H9 (cell line): ENCODE data around the gene KRT6B. TPM values are rescaled to one million over a fixed set of nuclear protein-coding genes. Genes with fewer than 3 reads are reported as not detected.

Experiments
- DNase-seq: peaks from one replicate; pipeline ENCODE4 v3.0.0-alpha.2; 2017
- H2AFZ ChIP-seq: one replicate; pipeline ENCODE4 v1.6.1; 2013; ENCODE audit warnings: mild to moderate bottlenecking, low read length, control low read depth, moderate library complexity
- H2AK5ac ChIP-seq: 2 replicates; pipeline ENCODE4 v1.6.1; 2013; ENCODE audit warnings: low read length, control low read depth, mixed read lengths; ENCODE audit not compliant: insufficient read length
- H2BK120ac ChIP-seq: one replicate; pipeline ENCODE4 v1.6.1; 2013; ENCODE audit warnings: low read depth, mild to moderate bottlenecking, low read length, control low read depth, inconsistent platforms; ENCODE audit not compliant: poor library complexity, severe bottlenecking
- H2BK12ac ChIP-seq: 2 replicates; pipeline ENCODE4 v1.6.1; 2013; ENCODE audit warnings: low read length, control low read depth, mixed read lengths, low read depth; ENCODE audit not compliant: insufficient read length
- H2BK15ac ChIP-seq: 2 replicates; pipeline ENCODE4 v1.6.1; 2013; ENCODE audit warnings: low read depth, low read length, control low read depth
- H2BK20ac ChIP-seq: one replicate; pipeline ENCODE4 v1.6.1; 2013; ENCODE audit warnings: low read depth, mild to moderate bottlenecking, low read length, control low read depth, inconsistent platforms; ENCODE audit not compliant: poor library complexity, severe bottlenecking
- H2BK5ac ChIP-seq: 2 replicates; pipeline ENCODE4 v1.6.1; 2013; ENCODE audit warnings: low read length, control low read depth, mixed read lengths; ENCODE audit not compliant: insufficient read length
- H3K14ac ChIP-seq: 2 replicates; pipeline ENCODE4 v1.6.1; 2013; ENCODE audit warnings: low read length, control low read depth; ENCODE audit not compliant: insufficient read depth
- H3K18ac ChIP-seq: 2 replicates; pipeline ENCODE4 v1.6.1; 2013; ENCODE audit warnings: low read depth, mild to moderate bottlenecking, mixed read lengths, low read length, control low read depth; ENCODE audit not compliant: insufficient read length
- H3K23ac ChIP-seq: 2 replicates; pipeline ENCODE4 v1.6.1; 2013; ENCODE audit warnings: low read length, control low read depth, mixed read lengths, low read depth; ENCODE audit not compliant: insufficient read length
- H3K23me2 ChIP-seq: 2 replicates; pipeline ENCODE4 v1.6.1; 2013; ENCODE audit warnings: low read depth, mild to moderate bottlenecking, mixed read lengths, low read length, control low read depth; ENCODE audit not compliant: insufficient read length, poor library complexity, severe bottlenecking
- H3K27ac ChIP-seq: 2 replicates; pipeline ENCODE4 v1.5.1; 2013; ENCODE audit warnings: low read length, control low read depth, mixed read lengths, low read depth; ENCODE audit not compliant: insufficient read length
- H3K27me3 ChIP-seq: 2 replicates; pipeline ENCODE4 v1.6.1; 2013; ENCODE audit warnings: low read length, control low read depth, inconsistent platforms; ENCODE audit not compliant: insufficient read depth
- H3K4ac ChIP-seq: 2 replicates; pipeline ENCODE4 v1.6.1; 2013; ENCODE audit warnings: low read depth, mild to moderate bottlenecking, control low read depth, inconsistent platforms, low read length, moderate library complexity
- H3K4me1 ChIP-seq: 2 replicates; pipeline ENCODE4 v1.6.1; 2013; ENCODE audit warnings: low read length, control low read depth, inconsistent platforms; ENCODE audit not compliant: insufficient read depth
- H3K4me2 ChIP-seq: 2 replicates; pipeline ENCODE4 v1.6.1; 2013; ENCODE audit warnings: low read length, control low read depth, mixed read lengths; ENCODE audit not compliant: insufficient read length, insufficient read depth
- H3K56ac ChIP-seq: 2 replicates; pipeline ENCODE4 v1.6.1; 2013; ENCODE audit warnings: low read depth, mild to moderate bottlenecking, mixed read lengths, low read length, control low read depth; ENCODE audit not compliant: insufficient read length
- H3K79me1 ChIP-seq: 2 replicates; pipeline ENCODE4 v1.6.1; 2013; ENCODE audit warnings: low read depth, mild to moderate bottlenecking, moderate library complexity, low read length, control low read depth, inconsistent platforms; ENCODE audit not compliant: insufficient read depth, poor library complexity, severe bottlenecking
- H3K79me2 ChIP-seq: 2 replicates; pipeline ENCODE4 v1.6.1; 2013; ENCODE audit warnings: low read length, control low read depth, inconsistent platforms; ENCODE audit not compliant: insufficient read depth
- H3K9ac ChIP-seq: 2 replicates; pipeline ENCODE4 v1.6.1; 2013; ENCODE audit warnings: low read length, control low read depth, mixed read lengths; ENCODE audit not compliant: insufficient read length; ENCODE audit errors: extremely low read depth
- H3K9me3 ChIP-seq: one replicate; pipeline ENCODE4 v1.6.1; 2013; ENCODE audit warnings: low read depth, low read length, inconsistent platforms; ENCODE audit not compliant: control insufficient read depth
- H3T11ph ChIP-seq: one replicate; pipeline ENCODE4 v1.6.1; 2013; ENCODE audit warnings: mild to moderate bottlenecking, low read length, control low read depth, inconsistent platforms
- H4K20me1 ChIP-seq: one replicate; pipeline ENCODE4 v1.6.1; 2013; ENCODE audit not compliant: control insufficient read depth, insufficient read length, insufficient read depth
- H4K5ac ChIP-seq: 2 replicates; pipeline ENCODE4 v1.6.1; 2013; ENCODE audit warnings: low read depth, mild to moderate bottlenecking, mixed read lengths, low read length, control low read depth; ENCODE audit not compliant: insufficient read length
- H4K8ac ChIP-seq: replicated peaks from 2 replicates; pipeline ENCODE4 v1.6.1; 2013; ENCODE audit warnings: low read length, control low read depth, mixed read lengths, low read depth; ENCODE audit not compliant: insufficient read length
- H4K91ac ChIP-seq: 2 replicates; pipeline ENCODE4 v1.6.1; 2013; ENCODE audit warnings: low read depth, mild to moderate bottlenecking, moderate library complexity, mixed read lengths, low read length, control low read depth; ENCODE audit not compliant: insufficient read length
- H3K27ac Mint-ChIP-seq, 3 experiments: 2 replicates in 2 of 3; 3 replicates in 1 of 3; pipeline ENCODE4 v1.8.0; 2020 to 2021; ENCODE audit warnings: mixed read lengths in 3 of 3, mild to moderate bottlenecking in 1 of 3, moderate library complexity in 1 of 3
- H3K27me3 Mint-ChIP-seq: 2 replicates; pipeline ENCODE4 v1.8.0; 2021; ENCODE audit warnings: low read depth, mild to moderate bottlenecking, moderate library complexity, mixed read lengths
- H3K36me3 Mint-ChIP-seq, 3 experiments: 2 replicates in 2 of 3; 3 replicates in 1 of 3; pipeline ENCODE4 v1.8.0; 2020 to 2021; ENCODE audit warnings: low read depth in 3 of 3, mixed read lengths in 3 of 3; ENCODE audit not compliant: insufficient read depth in 1 of 3
- H3K4me1 Mint-ChIP-seq, 2 experiments: 2 replicates each; pipeline ENCODE4 v1.8.0; 2020; ENCODE audit warnings: mixed read lengths in 2 of 2
- H3K4me3 Mint-ChIP-seq, 2 experiments: 2 replicates in 1 of 2; 3 replicates in 1 of 2; pipeline ENCODE4 v1.8.0; 2020 to 2021; ENCODE audit warnings: mild to moderate bottlenecking in 2 of 2, mixed read lengths in 2 of 2, moderate library complexity in 1 of 2
- H3K9me3 Mint-ChIP-seq, 2 experiments: 2 replicates in 1 of 2; 3 replicates in 1 of 2; pipeline ENCODE4 v1.8.0; 2020; ENCODE audit warnings: mild to moderate bottlenecking in 2 of 2, mixed read lengths in 2 of 2, moderate library complexity in 1 of 2
- CTCF ChIP-seq: fragments of 200-600 bp; sonication (generic); conservative IDR thresholded peaks from 3 replicates; pipeline ENCODE4 v1.8.0; 2021; ENCODE audit warnings: antibody characterized with exemption, mild to moderate bottlenecking
- WGBS: extraction: QIAGEN DNeasy Blood & Tissue Kit; methylation state at CpG from one replicate; pipeline ENCODE4 v1.1.7; 2013; ENCODE audit warnings: missing lambda C conversion rate, low lambda C conversion rate, mixed read lengths; ENCODE audit not compliant: insufficient read length; ENCODE audit errors: extremely low coverage; 5-methylcytosine and 5-hydroxymethylcytosine counted together
- total RNA-seq: library from RNA; stranded (reverse); gene quantifications from 2 replicates; pipeline ENCODE4 v1.2.1, GENCODE V29; 2021

Gene KRT6B
- total RNA-seq, 1 experiment from 2014 or later, result not detected

DNA sequence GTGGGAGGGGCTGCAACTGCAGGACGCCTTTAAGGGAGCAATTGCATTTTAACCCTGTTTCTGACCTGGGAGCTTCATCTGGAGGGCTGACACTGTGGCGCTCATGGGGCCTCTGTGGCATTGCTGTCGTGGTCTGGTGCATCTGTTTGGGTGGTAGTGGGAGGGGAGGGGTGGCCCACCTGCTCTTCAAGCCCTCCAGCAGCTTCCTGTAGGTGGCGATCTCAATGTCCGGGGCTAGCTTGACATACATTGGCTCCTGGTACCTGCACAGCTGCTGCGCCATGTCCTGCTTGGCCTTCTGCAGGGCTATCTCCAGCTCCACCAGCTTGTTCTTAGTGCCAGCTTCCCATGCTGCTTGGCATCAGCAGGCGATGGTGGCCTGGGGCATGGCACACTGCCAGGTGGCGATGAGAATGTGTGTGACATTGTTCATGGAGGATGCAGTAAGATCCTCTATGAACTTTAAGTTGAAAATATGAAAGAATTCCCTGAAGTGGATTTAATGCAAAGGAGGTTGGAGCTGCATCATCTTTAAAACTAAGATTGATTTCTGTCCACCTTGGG is 38.1 kb downstream of the KRT6B start:
- Histone ChIP-seq H2BK120ac (no peak overlapping the region), H2BK20ac (no peak overlapping the region), H3K14ac (no peak overlapping the region), H2BK12ac (no peak overlapping the region), H3K18ac (no peak overlapping the region), H2AK5ac (no peak overlapping the region), H3K4me2 (no peak overlapping the region), H3K23me2 (peaks cover 3% of the 10 kb centered on the region), H3K27me3 (no peaks in the 10 kb centered on the region), H4K91ac (no peak overlapping the region), H3K9me3 (no peaks in the 10 kb centered on the region), H2BK15ac (no peak overlapping the region), H4K8ac (no peak overlapping the region), H3T11ph (no peak overlapping the region), H3K79me2 (no peaks in the 10 kb centered on the region), H2AFZ (no peak overlapping the region), H4K20me1 (no peaks in the 10 kb centered on the region), H3K27ac (no peak overlapping the region), H4K5ac (no peak overlapping the region), H3K56ac (no peak overlapping the region), H3K9ac (no peak overlapping the region), H3K4me1 (no peaks in the 10 kb centered on the region), H3K23ac (no peak overlapping the region), H3K4ac (no peak overlapping the region), H3K79me1 (no peaks in the 10 kb centered on the region), H2BK5ac (no peak overlapping the region)
- Mint-ChIP-seq H3K36me3 (peaks cover 0 to 4% (median 0%) of the 10 kb centered on the region in 3 experiments; a peak in 2 of 7 replicates), H3K4me1 (peaks cover 8 to 9% of the 10 kb centered on the region in 2 experiments), H3K4me3 (no peak overlapping the region), H3K27ac (no peak overlapping the region), H3K27me3 (peaks cover 10% of the 10 kb centered on the region), H3K9me3 (peaks cover 5 to 7% of the 10 kb centered on the region in 2 experiments; a peak in 3 of 5 replicates)
- TF ChIP-seq CTCF, result peak; percentile 62
- DNase-seq, result peak; percentile 73
- WGBS, result no CpG with 5 or more reads among the region's 8 CpGs
